ENCODE measurements around the gene RTP1. TPM values are rescaled to one million over a fixed set of nuclear protein-coding genes. Genes with fewer than 3 reads are reported as not detected.

RTP1 gene
- total RNA-seq, 1 experiment from 2014 or later, result not detected

DNA sequence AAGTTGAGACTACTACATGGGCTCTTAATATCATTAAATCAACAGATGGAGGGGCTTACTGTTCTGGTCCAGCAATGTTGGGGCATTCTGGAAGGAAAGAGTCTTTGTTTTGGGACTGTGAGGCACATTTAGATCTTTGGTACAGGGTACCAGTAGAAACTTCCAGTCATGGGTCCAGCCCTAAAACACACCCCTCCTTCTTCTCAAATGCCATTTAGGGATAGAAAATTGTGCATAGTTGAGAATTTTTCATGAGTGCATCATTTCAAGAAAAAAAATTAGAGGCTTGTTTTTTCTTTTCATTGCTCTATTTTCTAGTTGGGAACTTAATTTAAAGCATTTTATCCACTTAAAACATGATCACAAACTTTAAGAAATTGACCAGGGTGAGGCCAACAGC is 4.1 kb upstream of the RTP1 start:
- ATAC-seq (no peak), DNase-seq (ENCODE audit: low read depth, low spot score) (no peak)
- no peak overlapping the region for H3K4me2 ChIP-seq (ENCODE audit: low read length)
- POLR2A ChIA-PET, result no interaction called here
- no peaks in the 10 kb centered on the region for H3K9me3 ChIP-seq (ENCODE audit: control insufficient read depth in 1 of 2, insufficient read depth in 1 of 2, low read depth in 1 of 2, low read length in 2 of 2)
- no peak overlapping the region for H3K27ac ChIP-seq (ENCODE audit: low read depth, low read length)
- 0 out of 2 replicates have a peak, but pooled peaks cover 12% of the 10 kb centered on the region for H3K27me3 ChIP-seq (ENCODE audit: insufficient read depth, low read length)
- no peaks in the 10 kb centered on the region for H4K20me1 ChIP-seq (ENCODE audit: insufficient read depth)
- no peaks in the 10 kb centered on the region for H3K4me1 ChIP-seq (ENCODE audit: control insufficient read depth in 1 of 2, insufficient read depth in 2 of 2, low read length in 2 of 2)
- no TSS peak for BruUV-seq (replicated peaks)
- CTCF ChIA-PET, result no interaction called here
- H3K79me2 ChIP-seq (ENCODE audit: insufficient read depth, low read length), result no peaks in the 10 kb centered on the region
- intact Hi-C loops (cut with micrococcal nuclease), result no loop called here
- RAD21 ChIA-PET (ENCODE audit: low non-redundant PET in 1 of 2, low total read pairs in 2 of 2, uncharacterized antibody in 2 of 2, unreplicated experiment in 2 of 2), result no interaction called here
- TF ChIP-seq, protein P1, sequence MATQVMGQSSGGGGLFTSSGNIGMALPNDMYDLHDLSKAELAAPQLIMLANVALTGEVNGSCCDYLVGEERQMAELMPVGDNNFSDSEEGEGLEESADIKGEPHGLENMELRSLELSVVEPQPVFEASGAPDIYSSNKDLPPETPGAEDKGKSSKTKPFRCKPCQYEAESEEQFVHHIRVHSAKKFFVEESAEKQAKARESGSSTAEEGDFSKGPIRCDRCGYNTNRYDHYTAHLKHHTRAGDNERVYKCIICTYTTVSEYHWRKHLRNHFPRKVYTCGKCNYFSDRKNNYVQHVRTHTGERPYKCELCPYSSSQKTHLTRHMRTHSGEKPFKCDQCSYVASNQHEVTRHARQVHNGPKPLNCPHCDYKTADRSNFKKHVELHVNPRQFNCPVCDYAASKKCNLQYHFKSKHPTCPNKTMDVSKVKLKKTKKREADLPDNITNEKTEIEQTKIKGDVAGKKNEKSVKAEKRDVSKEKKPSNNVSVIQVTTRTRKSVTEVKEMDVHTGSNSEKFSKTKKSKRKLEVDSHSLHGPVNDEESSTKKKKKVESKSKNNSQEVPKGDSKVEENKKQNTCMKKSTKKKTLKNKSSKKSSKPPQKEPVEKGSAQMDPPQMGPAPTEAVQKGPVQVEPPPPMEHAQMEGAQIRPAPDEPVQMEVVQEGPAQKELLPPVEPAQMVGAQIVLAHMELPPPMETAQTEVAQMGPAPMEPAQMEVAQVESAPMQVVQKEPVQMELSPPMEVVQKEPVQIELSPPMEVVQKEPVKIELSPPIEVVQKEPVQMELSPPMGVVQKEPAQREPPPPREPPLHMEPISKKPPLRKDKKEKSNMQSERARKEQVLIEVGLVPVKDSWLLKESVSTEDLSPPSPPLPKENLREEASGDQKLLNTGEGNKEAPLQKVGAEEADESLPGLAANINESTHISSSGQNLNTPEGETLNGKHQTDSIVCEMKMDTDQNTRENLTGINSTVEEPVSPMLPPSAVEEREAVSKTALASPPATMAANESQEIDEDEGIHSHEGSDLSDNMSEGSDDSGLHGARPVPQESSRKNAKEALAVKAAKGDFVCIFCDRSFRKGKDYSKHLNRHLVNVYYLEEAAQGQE (IDR thresholded peaks at IDR 0.05; ENCODE audit: low read depth), result no peak
- no peak for TF ChIP-seq ZNF274 (IDR thresholded peaks at IDR 0.05; ENCODE audit: low read depth, low read length)
- TF ChIP-seq ZFX (IDR thresholded peaks at IDR 0.05), result no peak
- TF ChIP-seq SP1 (IDR thresholded peaks at IDR 0.05; ENCODE audit: low read depth), result no peak
- TF ChIP-seq POLR2A (IDR thresholded peaks at IDR 0.05; ENCODE audit: borderline replicate concordance, extremely low read depth, insufficient read depth, insufficient read length), result no peak
- TF ChIP-seq TCF7L2 (IDR thresholded peaks at IDR 0.05; ENCODE audit: borderline replicate concordance, extremely low read depth, insufficient read depth, insufficient read length), result no peak
- TF ChIP-seq RAD21 (IDR thresholded peaks at IDR 0.05; ENCODE audit: low read depth), result no peak
- no peak for TF ChIP-seq ELF1 (IDR thresholded peaks at IDR 0.05; ENCODE audit: borderline replicate concordance, low read depth)
- no peak for TF ChIP-seq CBX3 (IDR thresholded peaks at IDR 0.05; ENCODE audit: low read depth)
- no peak for TF ChIP-seq SIN3A (IDR thresholded peaks at IDR 0.05; ENCODE audit: low read depth)
- TF ChIP-seq, protein P2, sequence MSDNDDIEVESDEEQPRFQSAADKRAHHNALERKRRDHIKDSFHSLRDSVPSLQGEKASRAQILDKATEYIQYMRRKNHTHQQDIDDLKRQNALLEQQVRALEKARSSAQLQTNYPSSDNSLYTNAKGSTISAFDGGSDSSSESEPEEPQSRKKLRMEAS (IDR thresholded peaks at IDR 0.05), result no peak
- TF ChIP-seq FOSL1 (IDR thresholded peaks at IDR 0.05; ENCODE audit: low read depth), result no peak
- TF ChIP-seq POLR2AphosphoS5 (IDR thresholded peaks at IDR 0.05; ENCODE audit: low read depth, low read length), result no peak
- TF ChIP-seq, protein P3, sequence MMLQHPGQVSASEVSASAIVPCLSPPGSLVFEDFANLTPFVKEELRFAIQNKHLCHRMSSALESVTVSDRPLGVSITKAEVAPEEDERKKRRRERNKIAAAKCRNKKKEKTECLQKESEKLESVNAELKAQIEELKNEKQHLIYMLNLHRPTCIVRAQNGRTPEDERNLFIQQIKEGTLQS (IDR thresholded peaks at IDR 0.05), result no peak
- no peak for TF ChIP-seq EZH2phosphoT487 (IDR thresholded peaks at IDR 0.05; ENCODE audit: borderline replicate concordance)
- no peak for TF ChIP-seq CEBPB (IDR thresholded peaks at IDR 0.05; ENCODE audit: low read depth)
- no peak for TF ChIP-seq JUND (IDR thresholded peaks at IDR 0.05)
- no peaks in the 10 kb centered on the region for H3K36me3 ChIP-seq (ENCODE audit: control insufficient read depth in 1 of 2, insufficient read depth in 2 of 2, low read length in 2 of 2)
- H2AFZ ChIP-seq (ENCODE audit: low read depth, low read length, poor library complexity, severe bottlenecking), result no peak overlapping the region
- H3K9me2 ChIP-seq (ENCODE audit: insufficient read depth), result no peaks in the 10 kb centered on the region
- H3K9ac ChIP-seq (ENCODE audit: low read length), result no peak overlapping the region
- no peak overlapping the region for H3K4me3 ChIP-seq (replicated peaks in 1 of 2; ENCODE audit: low read depth in 1 of 2, low read length in 2 of 2)
